Activated T-cell treated with anti-CD3 and anti-CD28 coated beads, Interleukin-2, amount 50 U/mL, for 24 hours (primary cell): Measurements from ENCODE around the gene HECTD1.
A peak's percentile ranks its signal among the peaks of the same experiment; 100 is the strongest.

ENCODE experiments used
- DNase-seq: peaks from one replicate; pipeline ENCODE4 v3.0.0-alpha.2; 2020
- H3K27ac Mint-ChIP-seq: 2 replicates; pipeline ENCODE4 v1.8.0; 2020; ENCODE audit warnings: mild to moderate bottlenecking, mixed read lengths
- H3K27me3 Mint-ChIP-seq: 2 replicates; pipeline ENCODE4 v1.8.0; 2020; ENCODE audit warnings: mixed read lengths
- H3K36me3 Mint-ChIP-seq: 2 replicates; pipeline ENCODE4 v1.8.0; 2020; ENCODE audit warnings: low read depth, mixed read lengths
- H3K4me1 Mint-ChIP-seq: 2 replicates; pipeline ENCODE4 v1.8.0; 2020; ENCODE audit warnings: low read depth, mixed read lengths
- H3K4me3 Mint-ChIP-seq: 2 replicates; pipeline ENCODE4 v1.8.0; 2020; ENCODE audit warnings: mild to moderate bottlenecking, moderate library complexity, mixed read lengths
- H3K9me3 Mint-ChIP-seq: 2 replicates; pipeline ENCODE4 v1.8.0; 2020; ENCODE audit warnings: mixed read lengths

The HECTD1 gene

GRCh38 chr14:31164115-31164514 lies 43.5 kb downstream of the HECTD1 start:
- no peak for DNase-seq
- H3K4me1 Mint-ChIP-seq = no peaks in the 10 kb centered on the region
- H3K36me3 Mint-ChIP-seq = peaks cover 82% of the 10 kb centered on the region
- H3K27ac Mint-ChIP-seq = no peak overlapping the region
- H3K4me3 Mint-ChIP-seq = no peak overlapping the region
- no peaks in the 10 kb centered on the region for H3K27me3 Mint-ChIP-seq
- H3K9me3 Mint-ChIP-seq = no peaks in the 10 kb centered on the region

- H3K36me3 Mint-ChIP-seq = peaks cover 77% of the 10 kb centered on the region
- H3K4me3 Mint-ChIP-seq = no peak overlapping the region
- no peaks in the 10 kb centered on the region for H3K4me1 Mint-ChIP-seq
- DNase-seq = no peak
- H3K9me3 Mint-ChIP-seq = no peaks in the 10 kb centered on the region
- no peak overlapping the region for H3K27ac Mint-ChIP-seq
- no peaks in the 10 kb centered on the region for H3K27me3 Mint-ChIP-seq
Measured at GRCh38 chr14:31162910-31163649, 44.5 kb downstream of the HECTD1 start.

- H3K36me3 Mint-ChIP-seq = peaks cover 73% of the 10 kb centered on the region
- H3K27me3 Mint-ChIP-seq = no peaks in the 10 kb centered on the region
- no peak for DNase-seq
- H3K9me3 Mint-ChIP-seq = no peaks in the 10 kb centered on the region
- no peaks in the 10 kb centered on the region for H3K4me1 Mint-ChIP-seq
- H3K27ac Mint-ChIP-seq = no peak overlapping the region
- H3K4me3 Mint-ChIP-seq = no peak overlapping the region
Measured at GRCh38 chr14:31161274-31161673, 46.3 kb downstream of the HECTD1 start.

- Mint-ChIP-seq H3K36me3 (peaks cover 71% of the 10 kb centered on the region), H3K4me1 (no peaks in the 10 kb centered on the region), H3K27ac (no peak overlapping the region), H3K27me3 (no peaks in the 10 kb centered on the region), H3K9me3 (no peaks in the 10 kb centered on the region), H3K4me3 (no peak overlapping the region)
- no peak for DNase-seq
Measured at GRCh38 chr14:31159682-31160296, 47.8 kb downstream of the HECTD1 start.

DNA sequence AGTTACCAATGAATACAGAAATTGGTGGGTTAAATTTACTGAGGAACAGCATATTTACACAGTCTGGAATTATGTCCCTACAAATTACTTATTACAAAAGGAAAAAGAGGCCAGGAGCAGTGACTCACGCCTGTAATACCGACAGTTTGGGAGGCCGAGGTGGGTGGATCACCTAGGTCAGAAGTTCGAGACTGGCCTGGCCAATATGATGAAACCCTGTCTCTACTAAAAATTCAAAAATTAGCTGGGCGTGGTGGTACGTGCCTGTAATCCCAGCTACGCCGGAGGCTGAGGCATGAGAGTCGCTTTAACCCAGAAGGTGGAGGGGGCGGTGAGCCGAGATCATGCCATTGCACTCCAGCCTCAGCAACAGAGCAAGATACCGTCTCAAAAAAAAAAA lies 52.6 kb downstream of the HECTD1 start:
- DNase-seq = no peak
- Mint-ChIP-seq H3K27me3 (no peaks in the 10 kb centered on the region), H3K4me3 (no peak overlapping the region), H3K27ac (no peak overlapping the region), H3K9me3 (no peaks in the 10 kb centered on the region), H3K36me3 (peaks cover 66% of the 10 kb centered on the region), H3K4me1 (no peaks in the 10 kb centered on the region)

DNA sequence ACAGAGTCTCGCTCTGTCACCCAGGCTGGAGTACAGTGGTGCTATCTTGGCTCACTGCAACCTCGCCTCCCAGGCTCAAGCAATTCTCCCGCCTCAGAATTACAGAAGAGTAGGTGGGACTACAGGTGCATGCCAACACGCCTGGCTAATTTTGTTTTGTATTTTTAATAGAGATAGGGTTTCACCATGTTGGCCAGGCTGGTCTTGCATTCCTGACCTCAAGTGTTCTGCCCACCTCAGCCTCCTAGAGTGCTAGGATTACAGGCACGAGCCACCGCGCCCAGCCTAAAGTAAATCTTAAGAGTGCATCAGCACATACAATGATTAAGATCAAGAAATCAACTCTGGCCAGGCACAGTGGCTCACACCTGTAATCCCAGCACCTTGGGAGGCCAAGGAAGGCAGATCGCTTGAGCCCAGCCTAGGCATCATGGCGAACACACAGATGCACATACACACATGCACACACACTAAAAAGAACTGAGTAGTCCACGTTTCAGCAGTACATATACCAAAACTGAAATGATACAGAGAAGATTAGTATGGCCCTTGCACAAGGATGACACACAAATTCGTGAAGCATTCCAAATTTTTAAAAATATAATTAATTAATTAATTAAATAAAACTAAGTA lies 65.0 kb downstream of the HECTD1 start:
- Mint-ChIP-seq H3K27me3 (no peaks in the 10 kb centered on the region), H3K27ac (no peak overlapping the region), H3K36me3 (peaks cover 78% of the 10 kb centered on the region), H3K4me3 (no peak overlapping the region), H3K4me1 (no peaks in the 10 kb centered on the region), H3K9me3 (no peaks in the 10 kb centered on the region)
- DNase-seq = no peak

DNA sequence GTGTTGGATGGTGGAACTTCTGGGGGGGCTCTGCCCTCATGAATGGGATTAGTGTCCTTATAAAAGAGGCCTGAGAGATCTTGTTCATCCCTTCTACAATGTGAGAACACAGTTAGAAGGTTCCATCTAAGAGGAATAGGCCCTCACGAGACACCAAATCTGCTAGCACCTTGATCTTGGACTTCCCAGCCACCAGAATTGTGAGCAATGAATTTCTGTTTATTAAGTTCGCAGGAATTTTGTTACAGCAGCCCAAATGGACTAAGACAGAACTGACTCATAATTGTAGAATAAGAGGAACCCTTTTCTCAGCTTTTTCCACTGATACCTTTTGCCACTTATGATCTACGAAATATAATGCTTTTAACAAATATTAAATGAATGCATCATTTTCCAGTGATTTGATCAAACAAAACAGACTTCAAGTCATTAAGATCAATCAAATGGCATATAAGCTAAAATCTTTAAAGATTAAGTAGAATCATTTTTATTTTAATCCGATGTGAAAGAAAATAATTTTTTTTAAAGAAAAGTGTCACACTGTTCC lies 68.2 kb downstream of the HECTD1 start:
- Mint-ChIP-seq H3K36me3 (peaks cover 78% of the 10 kb centered on the region), H3K4me3 (no peak overlapping the region), H3K4me1 (no peaks in the 10 kb centered on the region), H3K9me3 (no peaks in the 10 kb centered on the region), H3K27me3 (no peaks in the 10 kb centered on the region), H3K27ac (no peak overlapping the region)
- DNase-seq = no peak

- Mint-ChIP-seq H3K27me3 (no peaks in the 10 kb centered on the region), H3K4me1 (no peaks in the 10 kb centered on the region), H3K27ac (no peak overlapping the region), H3K36me3 (peaks cover 74% of the 10 kb centered on the region), H3K4me3 (no peak overlapping the region), H3K9me3 (no peaks in the 10 kb centered on the region)
- no peak for DNase-seq
Measured at GRCh38 chr14:31138301-31138700, 69.3 kb downstream of the HECTD1 start.

DNA sequence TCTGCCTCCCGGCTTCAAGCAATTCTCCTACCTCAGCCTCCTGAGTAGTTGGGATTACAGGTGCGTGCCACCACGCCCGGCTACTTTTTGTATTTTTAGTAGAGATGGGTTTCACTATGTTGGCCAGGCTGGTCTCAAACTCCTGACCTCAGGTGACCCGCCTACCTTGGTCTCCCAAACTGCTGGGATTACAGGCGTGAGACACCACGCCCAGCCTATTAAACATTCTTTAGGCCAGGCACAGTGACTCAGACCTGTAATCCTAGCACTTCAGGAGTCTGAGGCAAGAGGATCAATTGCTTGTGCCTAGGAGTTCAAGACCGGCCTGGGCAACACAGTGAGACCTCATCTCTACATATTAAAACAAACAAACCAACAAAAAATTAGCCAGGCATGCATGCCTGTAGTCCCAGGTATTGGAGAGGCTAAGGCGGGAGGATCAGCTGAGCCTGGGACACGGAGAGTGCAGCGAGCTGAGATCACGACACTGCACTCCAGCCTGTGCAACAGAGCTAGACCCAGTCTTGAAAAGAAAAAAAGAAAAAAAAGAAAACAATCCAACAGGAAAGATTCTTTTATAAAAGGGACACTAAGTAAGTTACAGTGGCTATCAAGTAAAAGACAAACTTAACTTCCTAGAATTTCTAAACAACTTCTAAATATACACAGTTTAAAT lies 70.2 kb downstream of the HECTD1 start:
- peaks cover 77% of the 10 kb centered on the region for H3K36me3 Mint-ChIP-seq
- no peaks in the 10 kb centered on the region for H3K27me3 Mint-ChIP-seq
- H3K4me3 Mint-ChIP-seq = no peak overlapping the region
- DNase-seq = no peak
- H3K4me1 Mint-ChIP-seq = no peaks in the 10 kb centered on the region
- peak overlapping the region; percentile 31 for H3K27ac Mint-ChIP-seq
- H3K9me3 Mint-ChIP-seq = no peaks in the 10 kb centered on the region

- no peak for DNase-seq
- H3K36me3 Mint-ChIP-seq = peaks cover 80% of the 10 kb centered on the region
Measured at GRCh38 chr14:31133133-31133532, 74.5 kb downstream of the HECTD1 start.

GRCh38 chr14:31128601-31129526 lies 78.7 kb downstream of the HECTD1 start:
- no peak overlapping the region for H3K4me3 Mint-ChIP-seq
- no peaks in the 10 kb centered on the region for H3K27me3 Mint-ChIP-seq
- H3K27ac Mint-ChIP-seq = no peak overlapping the region
- H3K4me1 Mint-ChIP-seq = peaks cover 35% of the 10 kb centered on the region
- H3K36me3 Mint-ChIP-seq = peaks cover 84% of the 10 kb centered on the region
- no peaks in the 10 kb centered on the region for H3K9me3 Mint-ChIP-seq
- DNase-seq = no peak

More at GRCh38 chr14:31133133-31133532, 74.5 kb downstream of the HECTD1 start:
- no peaks in the 10 kb centered on the region for H3K9me3 Mint-ChIP-seq
- H3K4me3 Mint-ChIP-seq = no peak overlapping the region
- no peaks in the 10 kb centered on the region for H3K27me3 Mint-ChIP-seq
- peaks cover 12% of the 10 kb centered on the region for H3K4me1 Mint-ChIP-seq
- H3K27ac Mint-ChIP-seq = peak overlapping the region; percentile 9

DNA sequence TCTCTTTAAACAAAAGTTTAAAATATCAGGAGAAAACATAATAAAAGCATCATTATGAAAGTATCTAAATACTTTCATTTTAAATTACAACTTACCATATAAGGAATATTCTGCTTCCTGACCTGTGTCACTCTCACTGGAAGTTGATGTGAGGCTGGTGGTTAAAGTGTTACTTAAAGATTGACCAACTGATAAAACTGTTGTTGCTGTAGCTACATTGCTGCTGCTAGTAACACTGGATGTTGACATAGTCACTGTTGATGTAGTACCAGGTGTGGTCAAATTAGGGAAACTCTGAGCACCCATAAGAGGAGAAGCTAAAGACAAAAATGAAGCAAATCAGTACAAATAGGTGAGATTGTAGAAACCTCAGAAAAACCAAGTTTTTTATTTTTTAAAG lies 79.9 kb downstream of the HECTD1 start:
- peak overlapping the region; percentile 7 for H3K27ac Mint-ChIP-seq
- no peaks in the 10 kb centered on the region for H3K9me3 Mint-ChIP-seq
- H3K4me1 Mint-ChIP-seq = peaks cover 42% of the 10 kb centered on the region
- peaks cover 84% of the 10 kb centered on the region for H3K36me3 Mint-ChIP-seq
- no peaks in the 10 kb centered on the region for H3K27me3 Mint-ChIP-seq
- H3K4me3 Mint-ChIP-seq = no peak overlapping the region
- DNase-seq = no peak

- H3K36me3 Mint-ChIP-seq = peaks cover 85% of the 10 kb centered on the region
- H3K4me3 Mint-ChIP-seq = no peak overlapping the region
- H3K27me3 Mint-ChIP-seq = no peaks in the 10 kb centered on the region
- peaks cover 42% of the 10 kb centered on the region for H3K4me1 Mint-ChIP-seq
- no peak for DNase-seq
- no peaks in the 10 kb centered on the region for H3K9me3 Mint-ChIP-seq
- H3K27ac Mint-ChIP-seq = no peak overlapping the region
Measured at GRCh38 chr14:31126680-31127079, 80.9 kb downstream of the HECTD1 start.

GRCh38 chr14:31125231-31125630 lies 82.4 kb downstream of the HECTD1 start:
- H3K4me1 Mint-ChIP-seq = peaks cover 42% of the 10 kb centered on the region
- H3K27ac Mint-ChIP-seq = no peak overlapping the region
- H3K36me3 Mint-ChIP-seq = peaks cover 86% of the 10 kb centered on the region
- H3K9me3 Mint-ChIP-seq = no peaks in the 10 kb centered on the region
- H3K4me3 Mint-ChIP-seq = no peak overlapping the region
- DNase-seq = no peak
- H3K27me3 Mint-ChIP-seq = no peaks in the 10 kb centered on the region
